T-helper 2 cell (primary cell): ENCODE results near the gene PIM3.
A peak's percentile ranks its signal among the peaks of the same experiment; 100 is the strongest.
"Not testable (repeated sequence)": the region's sequence is repeated elsewhere in the genome, so short reads cannot be mapped to it uniquely, and the experiment has no call there.

Experiments
- DNase-seq, 5 experiments: peaks; one replicate each; pipeline versions ENCODE4 v3.0.0 to v3.0.0-alpha.2; 2012 to 2022

Gene PIM3

DNA sequence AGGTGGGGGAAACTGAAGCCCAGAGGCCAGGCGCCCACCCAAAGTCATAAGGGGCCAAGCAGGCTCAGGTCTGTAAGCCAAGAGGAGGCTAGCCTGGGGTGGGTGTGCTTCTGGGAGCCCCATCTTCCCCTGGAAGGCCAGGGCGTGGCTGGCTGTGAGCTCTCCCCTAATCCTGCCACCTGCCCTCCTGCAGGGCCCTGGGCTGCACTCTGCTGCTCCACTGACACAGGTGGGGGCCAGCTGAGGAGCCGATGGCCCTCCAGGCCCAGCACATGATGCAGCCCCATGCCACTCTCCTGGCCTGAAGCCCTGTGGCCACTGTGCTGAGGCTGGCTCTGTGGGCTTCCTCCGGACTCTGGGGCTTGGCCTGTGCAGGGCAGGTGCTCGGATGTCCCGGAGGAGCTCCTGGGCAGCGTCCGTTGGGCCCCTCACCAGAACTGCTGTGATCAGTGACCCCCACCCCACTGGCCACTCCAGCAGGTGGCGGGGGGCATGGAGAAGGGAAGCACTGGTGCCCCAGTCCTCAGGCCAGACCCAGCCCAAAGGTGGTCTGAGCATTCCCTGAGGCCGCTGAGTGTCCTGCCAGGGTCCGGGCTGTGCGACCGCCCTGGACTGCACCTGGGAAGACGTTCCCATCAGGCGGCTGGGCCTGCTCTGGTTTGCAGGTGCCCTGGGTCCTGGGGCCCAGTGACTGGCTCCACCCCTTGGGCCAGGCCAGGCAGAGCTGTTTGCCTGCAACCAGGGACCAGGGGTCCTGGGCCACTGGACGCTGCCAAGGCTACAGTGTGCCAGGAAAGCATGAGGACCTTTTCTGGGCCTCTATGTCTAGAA is 8.5 kb downstream of the PIM3 start:
- peak in 2 of 5 experiments; percentile 0 to 11 for DNase-seq

DNA sequence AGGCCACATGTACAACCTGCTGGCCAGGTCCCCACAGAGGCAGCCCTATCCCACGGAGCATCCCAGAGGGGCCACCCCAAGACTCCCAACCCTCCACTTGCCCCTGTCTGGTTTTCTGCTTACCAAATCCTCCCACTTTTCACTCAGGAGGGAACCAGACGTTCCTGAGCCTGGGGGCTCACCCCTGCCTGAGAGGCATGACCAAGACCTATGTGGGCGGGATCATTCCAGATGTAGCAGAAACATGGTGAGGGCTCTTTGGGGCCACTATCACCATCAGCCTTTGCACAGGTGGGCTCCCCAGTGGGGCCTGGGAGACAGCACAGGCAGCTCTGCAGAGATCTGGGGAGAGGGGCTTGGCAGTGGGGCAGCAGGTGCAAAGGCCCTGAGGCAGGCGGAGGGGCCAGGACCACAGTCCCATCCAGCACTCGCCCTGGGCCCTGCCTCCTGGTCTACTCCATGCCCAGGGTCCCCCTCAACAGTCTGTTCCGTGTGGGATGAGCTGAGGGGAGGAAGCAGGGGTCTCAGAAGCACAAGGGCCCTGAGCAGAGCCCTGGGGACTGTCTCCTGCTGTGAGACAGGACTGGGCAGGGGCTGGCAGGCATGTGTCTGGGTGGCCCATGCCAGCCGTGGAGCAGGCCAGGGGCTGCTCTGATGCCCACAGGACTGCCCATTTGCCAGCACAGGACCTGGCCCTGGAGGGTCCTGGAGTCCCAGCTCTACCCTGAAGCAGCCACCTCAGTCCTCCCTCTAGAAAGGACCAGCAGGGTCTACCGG is 9.4 kb downstream of the PIM3 start:
- DNase-seq = peak in 1 of 5 experiments; percentile 0

DNA sequence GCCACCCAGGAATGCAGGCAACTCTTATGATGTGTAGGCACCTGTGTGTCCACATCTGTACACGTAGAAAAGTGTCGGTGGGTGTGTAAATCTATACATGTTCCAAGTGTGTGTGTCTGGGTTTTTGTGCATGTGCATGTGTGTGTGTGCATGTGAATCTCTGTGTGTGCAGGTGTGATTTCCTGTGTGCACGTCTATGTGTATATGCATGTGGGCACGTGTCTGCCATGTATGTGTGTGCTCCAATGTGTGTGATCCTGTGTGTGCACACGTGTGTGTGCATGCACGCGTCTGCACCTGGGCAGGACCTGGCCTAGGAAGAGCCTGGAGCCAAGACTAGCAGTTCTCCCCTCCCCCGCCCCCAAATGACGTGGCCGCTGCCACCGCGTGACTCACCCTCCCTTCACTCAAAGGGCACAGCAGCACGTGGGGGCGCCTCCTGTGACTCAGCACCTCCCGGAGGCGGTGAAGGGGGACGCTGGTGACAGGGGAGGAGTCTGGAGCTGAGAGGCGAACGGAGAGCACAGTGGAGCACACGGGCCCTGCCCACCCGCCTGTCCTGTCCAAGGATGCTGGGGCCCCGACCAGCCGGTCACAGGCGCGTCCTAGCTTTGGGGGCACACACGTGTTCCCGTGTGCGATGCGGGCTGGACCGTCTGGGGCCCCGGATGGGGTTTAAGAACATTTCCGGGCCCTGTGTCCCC is 10.1 kb downstream of the PIM3 start:
- DNase-seq = peak; percentile 84 to 98 (median 94)

DNA sequence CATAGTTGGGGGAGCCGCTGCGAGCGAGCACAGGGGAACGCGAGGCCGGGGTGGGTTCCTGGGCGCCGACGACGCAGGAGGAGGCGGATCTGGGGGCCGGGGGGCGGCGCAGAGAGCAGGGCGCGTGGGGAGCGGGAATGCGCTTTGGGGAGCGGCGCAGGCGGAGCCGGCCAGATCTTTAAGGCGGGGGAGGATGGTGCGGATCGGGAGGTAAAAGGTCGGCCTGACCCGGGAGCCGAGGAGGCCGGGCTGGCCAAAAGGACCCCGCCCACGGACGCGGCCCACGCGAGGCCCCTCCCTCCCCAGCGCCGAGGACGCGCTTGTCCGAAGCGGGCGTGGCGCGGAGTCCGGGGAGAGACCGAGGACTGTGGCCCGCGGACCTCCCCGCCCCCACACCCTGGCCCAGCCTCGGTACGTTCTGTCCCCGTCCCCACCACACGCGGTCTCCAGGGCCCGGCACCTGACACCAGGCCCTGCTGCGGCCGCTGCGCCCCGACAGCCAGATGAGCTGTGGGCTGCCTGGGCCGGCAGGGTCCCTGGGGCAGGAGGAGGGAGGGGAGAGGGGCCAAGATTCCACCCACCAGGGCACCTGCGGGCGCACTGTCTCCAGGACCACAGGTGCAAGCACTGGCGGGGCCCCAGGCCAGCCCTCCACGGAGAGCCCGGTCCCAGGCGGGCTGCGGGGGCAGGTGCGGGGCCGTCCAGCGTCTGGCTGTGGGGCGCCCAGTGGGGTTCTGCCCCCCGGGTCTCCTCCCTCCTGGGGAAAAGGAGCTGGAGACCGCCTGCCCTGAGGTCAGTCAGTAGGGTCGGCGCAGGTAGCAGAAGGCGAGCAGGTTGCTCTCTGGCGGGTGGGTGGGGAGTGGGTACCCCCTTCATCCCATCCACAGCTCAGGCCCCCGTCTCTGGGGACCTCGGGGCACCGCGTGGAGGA is 10.9 kb downstream of the PIM3 start:
- DNase-seq = peak in 4 of 5 experiments; percentile 8 to 61 (median 51)

DNA sequence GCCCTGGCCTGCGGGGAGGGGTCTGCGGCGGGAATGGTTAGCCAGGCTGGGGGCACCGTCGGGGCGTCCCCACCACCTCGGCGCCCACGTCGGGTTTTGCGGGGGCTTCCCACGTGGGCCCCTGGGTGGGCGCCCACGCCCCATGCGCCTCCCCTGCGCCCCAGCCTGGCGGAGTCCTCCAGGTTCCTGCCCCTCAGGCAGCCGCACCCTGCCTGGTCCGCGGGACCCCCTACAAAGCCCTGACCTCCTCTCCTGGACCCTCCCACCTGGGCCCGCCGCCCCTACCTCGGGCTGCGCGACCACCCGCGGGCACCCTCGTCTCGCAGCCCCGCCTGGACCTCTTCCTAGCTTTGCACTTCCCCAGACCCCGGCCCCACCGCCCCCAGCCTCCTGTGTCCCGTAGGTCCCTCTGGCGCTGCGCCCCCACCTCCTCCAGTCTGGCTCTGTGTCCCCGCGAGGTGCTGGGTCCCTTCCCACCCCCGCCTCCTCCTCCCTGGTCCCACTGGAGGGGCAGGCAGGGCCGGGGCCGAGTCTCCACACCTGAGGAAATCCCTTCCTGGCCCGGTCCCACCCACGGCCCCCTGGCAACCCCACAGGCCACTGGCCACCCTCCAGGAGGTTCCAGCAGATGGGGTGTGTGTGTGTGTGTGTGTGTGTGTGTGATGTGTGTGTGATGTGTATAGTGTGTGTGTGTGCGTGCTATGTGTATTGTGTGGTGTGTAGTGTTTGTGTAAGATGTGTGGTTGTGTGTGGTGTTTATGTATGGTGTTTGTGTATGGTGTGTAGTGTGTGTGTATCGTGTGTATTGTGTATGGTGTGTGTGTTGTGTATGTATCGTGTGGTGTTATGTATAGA is 11.8 kb downstream of the PIM3 start:
- DNase-seq = peak in 1 of 5 experiments; percentile 0

DNA sequence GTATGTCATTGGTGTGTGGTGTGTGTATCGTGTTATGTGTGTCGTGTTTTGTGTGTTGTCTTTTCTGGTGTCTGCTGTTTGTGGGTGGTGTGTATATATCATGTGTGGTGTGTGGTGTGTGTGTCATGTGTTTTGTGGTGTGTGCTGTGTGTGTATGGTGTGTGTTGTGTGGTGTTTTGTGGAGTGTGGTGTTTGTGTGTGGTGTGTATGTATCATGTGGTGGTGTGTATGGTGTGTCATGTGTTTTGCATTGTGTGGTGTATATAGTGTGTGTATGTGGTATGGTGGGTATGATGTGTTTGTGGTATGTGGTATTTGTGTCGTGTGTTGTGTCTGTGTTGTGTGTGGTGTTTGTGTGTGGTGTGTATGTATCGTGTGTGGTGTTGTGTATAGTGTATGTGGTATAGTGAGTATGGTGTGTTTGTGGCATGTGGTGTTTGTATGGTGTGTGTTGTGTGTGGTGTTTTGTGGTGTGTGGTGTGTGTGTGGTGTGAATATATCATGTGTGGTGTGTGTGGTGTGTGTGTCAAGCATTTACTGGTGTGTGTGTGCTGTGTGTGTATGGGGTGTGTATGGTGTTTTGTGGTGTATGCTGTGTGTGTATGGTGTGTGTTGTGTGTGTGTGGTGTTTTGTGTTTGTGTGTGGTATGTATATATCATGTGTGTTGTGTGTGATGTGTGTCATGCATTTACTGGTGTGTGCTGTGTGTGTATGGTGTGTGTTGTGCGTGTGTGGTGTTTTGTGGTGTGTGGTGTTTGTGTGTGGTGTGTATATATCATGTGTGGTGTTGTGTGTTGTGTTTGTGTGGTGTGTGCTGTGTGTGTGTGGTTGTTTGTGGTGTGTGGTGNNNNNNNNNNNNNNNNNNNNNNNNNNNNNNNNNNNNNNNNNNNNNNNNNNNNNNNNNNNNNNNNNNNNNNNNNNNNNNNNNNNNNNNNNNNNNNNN is 12.7 kb downstream of the PIM3 start:
- peak in 1 of 5 experiments; percentile 65 for DNase-seq

DNA sequence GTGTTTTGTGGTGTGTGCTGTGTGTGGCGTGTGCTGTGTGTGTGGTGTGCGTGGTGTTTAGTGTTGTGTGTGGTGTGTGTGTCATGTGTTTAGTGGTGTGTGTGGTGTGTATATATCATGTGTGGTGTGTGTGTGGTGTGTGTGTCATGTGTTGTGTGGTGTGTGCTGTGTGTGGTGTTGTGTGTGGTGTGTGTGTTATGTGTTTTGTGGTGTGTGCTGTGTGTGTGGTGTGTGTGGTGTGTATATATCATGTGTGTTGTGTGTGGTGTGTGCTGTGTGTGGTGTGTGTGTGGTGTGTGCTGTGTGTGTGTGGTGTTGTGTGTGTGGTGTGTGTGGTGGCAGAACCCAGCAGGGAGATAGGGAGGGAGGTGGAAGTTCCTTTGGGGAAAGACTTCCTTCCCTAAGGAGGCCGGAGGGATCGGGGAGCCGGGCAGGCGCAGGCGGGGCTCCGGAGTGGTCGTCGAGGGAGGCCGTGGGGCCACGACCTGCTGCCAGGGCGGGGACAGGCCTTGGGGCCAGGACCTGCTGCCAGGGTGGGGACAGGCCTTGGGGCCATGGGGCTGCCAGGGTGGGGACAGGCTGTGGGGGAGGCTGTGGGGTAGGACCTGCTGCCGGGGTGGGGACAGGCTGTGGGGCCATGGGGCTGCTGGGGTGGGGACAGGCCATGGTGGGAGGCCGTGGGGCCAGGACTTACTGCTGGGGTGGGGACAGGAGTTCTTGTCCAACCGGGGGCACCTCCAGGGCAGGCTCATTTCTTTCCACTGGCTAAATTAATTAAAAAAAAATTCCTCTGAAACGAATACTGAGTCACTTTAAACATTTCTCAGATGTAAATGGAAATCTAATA is 15.2 kb downstream of the PIM3 start:
- DNase-seq = peak in 4 of 5 experiments; percentile 12 to 58 (median 21)

DNA sequence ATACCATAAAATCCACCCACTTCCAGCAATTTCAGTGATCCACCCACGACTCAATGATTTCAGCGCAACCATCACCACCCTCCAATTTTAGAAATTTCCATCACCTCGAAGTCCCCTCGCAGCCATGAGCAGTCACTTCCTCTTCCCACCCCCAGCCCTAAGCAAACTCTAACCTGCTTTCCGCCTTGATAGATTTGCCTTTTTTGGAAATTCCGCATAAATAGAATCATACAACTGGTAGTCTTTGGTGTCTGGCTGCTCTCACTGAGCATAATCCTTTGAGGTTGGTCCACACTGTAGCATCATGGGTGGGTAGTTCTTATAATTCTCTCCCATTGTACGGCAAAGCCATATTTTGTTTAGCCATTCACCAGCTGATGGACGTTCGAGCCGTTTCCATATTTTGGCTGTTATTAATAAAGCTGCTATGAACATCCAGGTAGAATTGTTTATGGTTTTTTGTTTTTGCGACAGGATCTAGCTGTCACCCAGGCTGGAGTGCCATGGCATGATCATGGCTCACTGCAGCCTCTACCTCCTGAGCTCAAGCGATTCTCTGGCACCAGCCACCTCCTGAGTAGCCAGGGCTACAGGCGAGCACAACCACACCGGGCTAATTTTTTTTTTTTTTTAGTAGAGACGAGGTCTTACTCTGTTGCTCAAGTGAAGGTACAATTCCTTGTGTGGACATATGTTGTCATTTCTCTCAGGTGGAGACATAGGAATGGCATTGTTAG is 16.0 kb downstream of the PIM3 start:
- peak in 3 of 5 experiments; percentile 26 to 53 (median 39) for DNase-seq

DNA sequence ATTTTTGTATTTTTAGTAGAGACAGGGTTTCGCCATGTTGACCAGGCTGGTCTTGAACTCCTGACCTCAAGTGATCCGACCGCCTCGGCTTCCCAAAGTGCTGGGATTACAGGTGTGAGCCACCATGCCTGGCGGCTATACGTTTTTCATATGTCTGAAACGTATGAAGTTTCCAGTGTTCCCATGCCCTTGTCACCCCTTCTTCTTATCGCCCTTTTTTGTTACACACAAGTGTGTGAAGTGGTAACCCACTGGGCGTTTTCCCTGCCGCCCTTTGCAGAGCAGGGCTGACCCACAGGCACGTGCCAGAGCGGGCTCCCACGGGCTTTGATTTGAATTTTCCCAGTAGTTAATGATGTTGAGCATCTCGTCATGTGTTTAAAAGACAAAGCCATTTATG is 17.0 kb downstream of the PIM3 start:
- no peak for DNase-seq

DNA sequence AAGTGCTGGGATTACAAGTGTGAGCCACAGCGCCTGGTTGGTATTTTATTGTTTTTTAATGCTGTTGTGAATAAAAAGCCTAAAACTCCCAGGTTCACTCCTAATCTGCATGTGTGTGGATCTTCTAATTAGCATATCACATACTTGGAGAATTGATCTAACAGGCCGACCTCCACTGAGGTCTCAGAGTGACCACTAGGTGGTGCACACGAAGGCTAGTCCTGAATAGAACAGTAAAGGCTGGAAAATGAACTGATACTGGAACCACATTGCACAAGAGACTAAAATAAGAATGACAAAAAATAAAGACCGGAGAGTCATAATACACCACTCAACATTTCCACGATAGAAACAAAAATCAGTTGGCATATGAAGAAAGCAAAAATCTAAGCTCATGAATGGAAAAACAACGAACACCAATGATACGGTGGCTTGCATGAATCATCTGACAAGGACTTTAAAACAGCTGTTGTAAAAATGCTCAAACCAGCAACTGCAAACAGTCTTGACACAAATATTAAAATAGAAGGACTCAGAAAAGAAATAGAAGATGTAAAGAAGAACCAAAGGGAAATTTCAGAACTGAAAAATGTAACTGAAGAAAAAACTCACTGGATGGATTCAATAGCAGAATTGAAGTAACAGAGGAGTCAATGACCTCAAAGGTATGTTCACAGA is 19.2 kb downstream of the PIM3 start:
- DNase-seq = peak in 1 of 5 experiments; percentile 54

DNA sequence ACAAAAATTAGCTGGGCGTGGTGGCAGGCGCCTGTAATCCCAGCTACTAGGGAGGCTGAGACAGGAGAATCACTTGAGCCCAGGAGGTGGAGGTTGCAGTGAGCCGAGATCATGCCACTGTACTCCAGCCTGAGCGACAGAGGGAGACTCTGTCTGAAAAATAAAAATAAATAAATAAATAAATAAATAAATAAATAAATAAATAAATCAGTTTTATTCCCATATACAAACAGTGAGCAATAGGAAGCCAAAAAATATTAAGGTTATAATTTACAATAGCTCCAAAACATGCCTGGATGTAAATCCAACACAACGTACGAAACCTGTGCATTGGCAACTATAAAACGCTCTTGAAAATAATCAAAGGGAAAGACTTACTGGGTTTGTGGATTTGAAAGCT is 21.2 kb downstream of the PIM3 start:
- not testable (repeated sequence) for DNase-seq

DNA sequence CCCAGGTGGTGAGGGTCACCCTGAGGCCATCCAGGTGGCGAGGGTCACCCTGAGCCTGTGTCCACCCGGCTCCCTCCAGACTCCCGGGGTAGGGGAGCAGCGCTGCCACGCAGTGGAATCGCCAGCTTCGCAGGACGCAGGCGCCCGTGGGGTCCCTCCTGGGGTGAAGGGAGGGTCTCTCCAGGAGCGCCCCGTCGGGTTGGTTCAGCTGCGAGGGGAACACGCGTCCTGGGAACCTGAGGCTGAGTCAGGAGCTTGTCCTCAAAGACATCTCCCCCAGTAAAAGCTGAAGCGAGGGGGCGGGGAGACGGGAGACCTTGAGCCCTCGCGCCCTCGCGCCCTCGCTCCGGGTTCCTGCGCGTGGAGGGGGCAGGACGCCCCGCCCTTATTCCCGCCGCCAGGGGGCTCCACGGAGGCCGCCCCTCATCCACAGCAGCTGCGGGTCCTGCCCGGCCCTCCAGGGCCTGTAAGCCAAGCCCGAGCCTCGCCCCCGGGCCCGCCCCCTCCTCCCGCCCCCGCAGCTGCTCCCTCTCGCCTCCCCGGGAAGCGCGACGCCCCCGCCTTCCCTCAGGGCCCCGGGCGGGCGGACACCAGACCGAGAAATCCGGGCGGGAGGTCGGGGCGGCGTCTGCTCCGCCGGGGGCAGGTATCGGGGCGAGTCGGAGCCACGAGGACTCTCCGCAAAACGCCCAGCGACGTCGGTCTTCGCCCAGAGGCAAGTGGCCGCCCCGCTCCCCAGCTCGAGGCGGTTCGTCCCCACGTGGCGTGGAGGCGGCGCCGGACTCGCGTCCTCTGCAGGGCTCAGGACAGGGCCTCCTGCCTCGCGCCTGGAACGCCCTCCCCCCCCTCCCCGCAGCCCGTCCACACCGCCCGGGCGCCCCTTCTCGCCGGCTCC is 22.8 kb downstream of the PIM3 start:
- peak in 2 of 5 experiments; percentile 39 to 60 for DNase-seq

DNA sequence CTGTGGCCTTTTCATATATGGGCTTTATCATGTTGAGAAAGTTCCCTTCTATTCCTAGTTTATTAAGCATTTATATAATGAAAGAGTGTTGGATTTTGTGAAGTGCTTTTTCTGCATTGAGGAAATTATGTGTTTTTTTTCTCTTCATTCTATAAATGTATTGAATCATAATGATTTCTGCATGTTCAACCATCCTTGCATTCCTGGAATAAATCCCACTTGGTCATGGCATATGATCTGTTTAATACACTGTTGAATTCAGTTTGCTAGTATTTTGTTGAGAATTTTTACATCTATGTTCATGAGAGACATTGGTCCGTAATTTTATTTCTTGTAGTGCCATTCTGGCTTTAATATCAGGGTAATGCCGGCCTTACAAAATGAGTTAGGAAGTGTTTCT is 25.8 kb downstream of the PIM3 start:
- DNase-seq = no peak

DNA sequence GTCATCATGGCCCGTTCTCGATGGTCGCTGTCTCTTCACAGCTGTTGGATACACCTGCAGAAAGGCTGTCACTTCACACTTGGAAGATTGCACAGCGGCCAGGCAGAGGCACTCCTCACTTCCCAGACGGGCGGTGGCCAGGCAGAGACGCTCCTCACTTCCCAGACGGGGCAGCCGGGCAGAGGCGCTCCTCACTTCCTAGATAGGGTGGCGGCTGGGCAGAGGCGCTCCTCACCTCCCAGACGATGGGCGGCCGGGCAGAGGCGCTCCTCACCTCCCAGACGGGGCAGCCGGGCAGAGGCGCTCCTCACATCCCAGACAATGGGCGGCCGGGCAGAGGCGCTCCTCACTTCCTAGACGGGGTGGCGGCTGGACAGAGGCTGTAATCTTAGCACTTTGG is 29.3 kb downstream of the PIM3 start:
- DNase-seq = not testable (repeated sequence)

DNA sequence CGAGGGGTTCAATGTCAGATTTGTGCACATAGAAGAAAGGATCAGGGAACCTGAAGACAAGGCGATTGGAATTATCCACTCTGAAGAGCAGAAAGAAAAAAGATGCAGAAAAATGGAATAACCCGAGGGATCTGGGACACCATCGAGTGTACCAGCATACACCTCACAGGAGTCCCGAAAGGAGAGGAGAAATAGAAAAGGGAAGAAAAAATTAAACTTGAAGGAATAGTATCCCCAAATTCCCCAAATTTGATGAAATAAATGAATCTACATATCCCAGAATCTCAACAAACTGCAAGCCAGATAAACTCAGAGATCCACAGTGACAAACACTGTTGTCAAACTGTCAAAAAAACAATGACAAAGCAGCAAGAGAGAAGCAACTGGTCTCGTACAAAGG is 30.6 kb downstream of the PIM3 start:
- DNase-seq = no peak

DNA sequence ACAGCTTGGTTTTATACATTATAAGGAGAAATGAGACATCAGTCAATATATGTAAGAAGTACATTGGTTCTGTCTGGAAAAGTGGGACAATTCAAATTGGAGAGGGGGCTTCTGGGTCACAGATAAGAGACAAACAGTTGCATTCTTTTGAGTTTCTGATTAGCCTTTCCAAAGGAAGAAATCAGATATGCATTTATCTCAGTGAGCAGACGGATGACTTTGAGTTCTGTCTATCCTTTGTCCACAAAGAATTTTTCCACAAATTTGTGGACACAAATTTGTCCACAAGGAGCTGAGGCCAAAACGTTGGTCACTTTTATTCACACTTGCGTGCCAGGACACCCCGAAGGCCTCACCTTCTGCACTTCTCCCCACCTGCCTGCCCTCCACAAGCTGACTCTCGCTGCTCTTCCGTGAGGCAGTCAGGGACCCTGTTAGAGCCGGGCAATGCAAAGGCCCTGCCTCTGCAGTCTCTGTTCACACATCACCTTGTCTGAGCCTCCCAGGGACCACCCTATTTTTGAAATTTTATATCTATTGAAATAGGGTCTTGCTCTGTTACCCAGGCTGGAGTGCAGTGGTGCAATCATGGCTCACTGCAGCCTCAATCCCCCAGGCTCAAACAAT is 31.4 kb downstream of the PIM3 start:
- DNase-seq = no peak
